Kasumi-1 (cell line): ENCODE data around the gene FGF12.

ENCODE experiments used
- DNase-seq, 2 experiments: peaks; one replicate each; lab custom pipeline; 2025; lab: John Stamatoyannopoulos, UW

FGF12 gene

DNA sequence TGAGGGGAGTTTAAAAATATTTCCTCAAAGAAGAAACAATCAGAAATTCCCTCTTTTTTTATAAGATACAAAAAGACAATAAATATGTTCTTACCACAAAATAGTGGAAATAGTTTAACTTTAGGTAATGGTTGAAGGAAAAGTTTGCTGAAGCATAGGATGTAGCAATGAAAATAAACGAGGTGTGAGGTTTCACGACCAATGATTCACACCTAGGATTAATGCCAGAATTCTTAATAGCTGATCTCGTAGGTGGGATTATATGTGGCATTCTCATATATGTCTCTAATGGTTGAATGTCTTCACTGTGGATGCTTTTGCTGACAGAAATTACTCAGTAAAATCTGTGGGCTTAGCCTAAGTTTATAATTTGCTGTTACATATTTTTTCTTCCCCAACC lies 467.7 kb downstream of the FGF12 start:
- DNase-seq = no peak

DNA sequence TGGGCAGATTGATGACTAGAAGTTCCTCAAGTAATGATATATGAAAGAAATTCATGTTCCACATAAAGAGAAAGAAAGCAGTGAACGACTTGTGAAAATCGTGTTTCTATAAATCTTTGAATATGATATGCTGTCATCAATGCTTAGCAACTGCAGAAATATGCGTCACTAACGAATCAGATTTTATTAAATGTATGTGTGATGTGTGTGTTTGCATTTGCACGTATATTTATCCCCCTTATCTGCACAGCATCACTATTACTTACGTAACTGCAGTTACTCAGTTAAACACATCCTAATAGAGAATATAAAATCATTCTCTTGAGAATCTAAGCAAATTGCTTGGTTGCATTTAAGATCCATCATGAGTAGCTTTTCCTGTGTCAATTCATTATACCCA lies 468.6 kb downstream of the FGF12 start:
- DNase-seq = no peak

- DNase-seq = no peak
Observed at GRCh38 chr3:192255839-192256238, 471.5 kb downstream of the FGF12 start.

GRCh38 chr3:192253138-192253887 lies 474.0 kb downstream of the FGF12 start:
- DNase-seq = no peak

DNA sequence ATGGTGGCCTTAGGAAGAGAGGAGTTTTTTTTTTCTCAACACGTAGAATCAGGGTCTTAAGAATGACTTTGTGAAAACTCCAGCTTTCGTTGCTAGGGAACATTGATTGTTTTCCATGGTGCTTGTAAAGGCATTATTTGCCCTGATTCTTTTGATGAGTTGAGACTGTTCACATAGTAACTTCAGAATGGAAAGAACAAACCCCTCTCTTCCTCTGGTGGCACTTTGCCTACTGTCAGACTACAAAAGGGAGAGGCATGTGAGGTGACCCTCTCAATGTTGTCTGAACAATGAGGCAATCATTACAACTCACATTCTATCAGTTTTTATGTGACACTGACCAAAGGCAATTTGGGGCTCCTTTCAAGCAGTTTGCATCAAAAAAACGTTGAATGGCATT lies 477.8 kb downstream of the FGF12 start:
- DNase-seq = no peak

GRCh38 chr3:192246847-192247559 lies 480.3 kb downstream of the FGF12 start:
- DNase-seq = no peak

DNA sequence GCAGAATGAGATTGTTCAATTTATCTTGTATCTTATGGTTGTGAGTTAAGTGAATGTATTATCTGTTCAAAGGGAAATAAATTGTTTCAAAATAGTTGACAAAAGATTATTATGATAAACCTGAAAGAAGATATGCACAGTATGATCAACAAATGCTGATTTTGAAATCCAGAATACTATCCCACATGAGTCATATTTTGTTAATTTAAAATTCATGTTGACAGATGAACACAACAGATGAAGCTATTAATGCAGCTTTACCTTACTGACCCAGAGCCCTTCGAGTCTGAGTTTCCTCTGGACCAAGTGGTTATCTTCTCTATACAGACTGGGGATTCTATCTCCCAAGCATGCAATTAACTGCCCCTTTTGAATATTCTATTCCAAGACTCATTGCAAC lies 482.8 kb downstream of the FGF12 start:
- DNase-seq = no peak

DNA sequence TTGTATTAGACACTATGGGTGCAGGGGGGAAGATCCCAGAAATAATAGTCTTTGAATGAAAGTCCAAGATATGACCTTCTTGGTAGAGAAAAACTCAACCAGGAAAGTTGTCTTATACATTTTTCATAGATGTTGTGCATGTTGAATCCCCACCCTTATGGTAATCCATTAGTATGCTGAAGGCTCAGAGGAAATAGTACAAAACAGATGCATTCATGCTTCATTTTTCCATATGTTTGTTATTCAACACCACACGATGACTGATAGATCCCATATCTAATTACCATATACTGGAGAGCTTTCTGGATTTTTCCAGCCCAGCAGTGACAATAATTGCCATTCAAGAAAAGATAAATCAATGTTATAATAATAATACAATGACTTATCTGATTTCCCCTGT lies 487.4 kb downstream of the FGF12 start:
- DNase-seq = no peak

GRCh38 chr3:192237992-192238608 lies 489.2 kb downstream of the FGF12 start:
- no peak for DNase-seq

DNA sequence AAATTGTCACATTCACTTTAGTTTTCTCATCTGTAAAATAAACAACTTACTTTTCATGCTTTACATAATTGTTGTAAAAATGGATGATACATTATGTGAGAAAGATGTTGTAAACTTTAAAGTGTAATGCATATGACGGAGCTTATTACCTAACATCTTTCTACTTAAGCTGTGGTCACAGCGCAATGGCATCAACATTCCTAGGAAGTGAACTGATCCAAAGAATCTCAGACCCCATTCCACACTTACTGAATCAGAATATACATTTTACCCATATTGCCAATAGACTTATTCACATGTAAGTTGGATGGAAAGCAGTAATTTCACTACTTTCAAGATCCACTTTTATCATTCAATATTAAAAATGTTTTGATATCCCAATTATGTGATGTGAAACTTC lies 497.5 kb downstream of the FGF12 start:
- DNase-seq = no peak

GRCh38 chr3:192224634-192225155 lies 502.6 kb downstream of the FGF12 start:
- no peak for DNase-seq

DNA sequence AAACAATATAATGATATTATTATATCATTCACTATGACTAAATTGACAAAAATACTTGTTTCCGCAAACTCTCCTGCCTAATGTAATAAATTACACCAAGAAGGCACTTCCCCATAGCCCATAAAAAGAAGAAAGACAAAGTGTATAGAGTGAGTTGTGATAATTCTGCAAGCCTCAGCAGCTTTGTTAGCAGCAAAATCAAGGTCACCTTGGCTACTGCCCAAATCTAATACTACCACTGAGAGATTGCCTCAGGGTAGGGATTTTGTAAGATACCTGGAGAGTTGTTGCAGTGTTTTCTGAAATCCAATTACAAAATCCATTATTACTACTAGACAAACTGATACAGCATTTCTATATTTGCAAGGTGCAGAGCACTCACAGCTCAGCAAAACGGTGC lies 503.5 kb downstream of the FGF12 start:
- no peak for DNase-seq

GRCh38 chr3:192220915-192221314 lies 506.4 kb downstream of the FGF12 start:
- DNase-seq = no peak

GRCh38 chr3:192219926-192220325 lies 507.4 kb downstream of the FGF12 start:
- DNase-seq = no peak

GRCh38 chr3:192216067-192216466 lies 511.3 kb downstream of the FGF12 start:
- DNase-seq = no peak

DNA sequence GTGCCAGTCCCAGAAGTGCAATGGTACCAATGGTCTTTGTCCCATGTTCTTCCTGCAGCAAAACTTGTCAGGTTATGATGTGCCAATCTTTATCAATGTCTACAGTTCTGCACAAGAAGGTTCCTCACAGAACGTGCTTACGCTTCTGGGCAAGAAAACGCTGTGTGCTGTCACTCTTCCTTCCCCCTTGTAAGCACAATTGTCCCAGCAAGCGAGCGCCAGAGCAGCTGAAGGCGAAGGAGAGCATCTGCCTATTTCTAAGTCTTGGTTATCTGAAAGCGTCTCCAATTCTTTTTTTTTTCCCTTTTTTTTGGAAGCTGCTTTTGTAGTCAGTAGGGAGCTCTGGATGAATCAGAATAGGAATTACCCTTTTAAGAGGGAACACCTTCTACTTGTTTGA lies 514.4 kb downstream of the FGF12 start:
- DNase-seq = no peak

GRCh38 chr3:192212335-192212734 lies 515.0 kb downstream of the FGF12 start:
- peak; percentile 10 to 18 for DNase-seq

GRCh38 chr3:192207651-192208050 lies 519.7 kb downstream of the FGF12 start:
- DNase-seq = no peak

DNA sequence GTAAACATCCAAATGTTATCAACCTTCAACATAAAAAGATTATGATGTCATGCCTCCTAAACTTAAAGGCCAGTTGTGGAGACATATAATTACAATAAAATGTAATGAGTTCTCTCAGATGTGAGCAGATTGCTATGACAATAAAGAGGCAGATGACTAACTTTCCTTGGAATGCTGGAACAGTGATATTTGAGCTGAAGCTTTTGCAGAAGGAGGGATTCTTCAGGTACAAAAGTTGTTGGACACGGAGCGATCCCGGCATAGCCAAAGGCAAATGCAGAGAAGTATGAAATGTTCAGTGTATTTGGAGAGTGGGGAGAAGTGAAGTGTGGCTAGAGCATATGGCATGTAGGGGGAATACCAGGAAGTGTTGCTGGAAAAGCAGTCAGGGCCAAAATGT lies 520.1 kb downstream of the FGF12 start:
- no peak for DNase-seq

- DNase-seq = no peak
Observed at GRCh38 chr3:192194085-192194484, 533.3 kb downstream of the FGF12 start.

GRCh38 chr3:192188218-192188835 lies 539.0 kb downstream of the FGF12 start:
- DNase-seq = peak; percentile 36 to 66

DNA sequence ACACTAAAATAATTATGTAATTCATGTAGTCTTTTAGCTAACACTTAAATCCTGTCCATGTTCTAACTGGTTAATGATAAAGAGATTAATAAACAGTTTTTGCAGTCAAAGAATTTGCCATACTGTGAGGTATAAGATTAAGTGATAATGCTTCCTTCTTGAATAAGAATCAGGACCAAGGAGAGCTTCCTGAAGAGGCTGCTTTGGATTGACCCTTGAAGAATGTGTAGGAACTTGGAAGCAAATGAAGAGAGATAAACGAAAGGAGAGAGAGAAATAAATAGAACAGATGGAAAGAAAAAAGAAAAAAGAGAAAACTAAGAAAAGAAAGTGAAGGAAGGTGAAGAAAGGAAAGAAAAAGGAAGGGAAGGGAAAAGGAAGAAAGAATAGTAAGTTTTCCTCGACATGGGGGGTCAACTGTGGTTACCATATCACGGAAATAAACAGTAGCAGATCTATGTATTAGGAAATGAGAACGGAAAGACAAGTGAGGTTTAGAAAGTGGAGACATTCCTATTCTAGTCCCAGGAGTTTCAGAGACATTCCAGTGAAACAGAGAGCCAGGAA lies 539.8 kb downstream of the FGF12 start:
- peak; percentile 15 to 17 for DNase-seq
